Measurements from ENCODE around the gene MPO. TPM values are rescaled to one million over a fixed set of nuclear protein-coding genes. Genes with fewer than 3 reads are reported as not detected.

MPO gene
- total RNA-seq, 1 donor from 2014 or later, result not detected

- no peaks in the 10 kb centered on the region for H3K4me1 Mint-ChIP-seq (ENCODE audit: low read depth)
- no peaks in the 10 kb centered on the region for H3K36me3 Mint-ChIP-seq (ENCODE audit: insufficient read depth)
- TF ChIP-seq CTCF (IDR thresholded peaks at IDR 0.05; ENCODE audit: unreplicated experiment), result no peak
- no peaks in the 10 kb centered on the region for H3K9me3 Mint-ChIP-seq (ENCODE audit: low read depth)
- H3K27me3 Mint-ChIP-seq, result no peaks in the 10 kb centered on the region
- H3K4me3 Mint-ChIP-seq (ENCODE audit: low read depth), result no peak overlapping the region
- H3K27ac Mint-ChIP-seq, result no peak overlapping the region
- peak; percentile 6 for DNase-seq (ENCODE audit: low spot score, unreplicated experiment)
Observed at GRCh38 chr17:58311429-58311894, 30.7 kb upstream of the MPO start.

GRCh38 chr17:58310511-58311428 lies 30.0 kb upstream of the MPO start:
- no peaks in the 10 kb centered on the region for H3K27me3 Mint-ChIP-seq
- TF ChIP-seq CTCF (IDR thresholded peaks at IDR 0.05; ENCODE audit: unreplicated experiment), result no peak
- peak; percentile 4 for DNase-seq (ENCODE audit: low spot score, unreplicated experiment)
- H3K4me3 Mint-ChIP-seq (ENCODE audit: low read depth), result no peak overlapping the region
- no peaks in the 10 kb centered on the region for H3K9me3 Mint-ChIP-seq (ENCODE audit: low read depth)
- no peaks in the 10 kb centered on the region for H3K36me3 Mint-ChIP-seq (ENCODE audit: insufficient read depth)
- H3K4me1 Mint-ChIP-seq (ENCODE audit: low read depth), result no peaks in the 10 kb centered on the region
- H3K27ac Mint-ChIP-seq, result no peak overlapping the region

- no peaks in the 10 kb centered on the region for H3K27me3 Mint-ChIP-seq
- no peak for TF ChIP-seq CTCF (IDR thresholded peaks at IDR 0.05; ENCODE audit: unreplicated experiment)
- H3K9me3 Mint-ChIP-seq (ENCODE audit: low read depth), result no peaks in the 10 kb centered on the region
- DNase-seq (ENCODE audit: low spot score, unreplicated experiment), result no peak
- H3K4me3 Mint-ChIP-seq (ENCODE audit: low read depth), result no peak overlapping the region
- H3K36me3 Mint-ChIP-seq (ENCODE audit: insufficient read depth), result no peaks in the 10 kb centered on the region
- H3K27ac Mint-ChIP-seq, result no peak overlapping the region
- H3K4me1 Mint-ChIP-seq (ENCODE audit: low read depth), result no peaks in the 10 kb centered on the region
Observed at GRCh38 chr17:58309918-58310259, 29.2 kb upstream of the MPO start.

GRCh38 chr17:58308985-58309917 lies 28.5 kb upstream of the MPO start:
- no peak for TF ChIP-seq CTCF (IDR thresholded peaks at IDR 0.05; ENCODE audit: unreplicated experiment)
- Mint-ChIP-seq H3K4me3 (ENCODE audit: low read depth) (no peak overlapping the region), H3K36me3 (ENCODE audit: insufficient read depth) (no peaks in the 10 kb centered on the region), H3K27ac (no peak overlapping the region), H3K27me3 (no peaks in the 10 kb centered on the region), H3K4me1 (ENCODE audit: low read depth) (no peaks in the 10 kb centered on the region), H3K9me3 (ENCODE audit: low read depth) (no peaks in the 10 kb centered on the region)
- peak; percentile 5 for DNase-seq (ENCODE audit: low spot score, unreplicated experiment)
